ENCODE data around the gene TTC39A.

- TF ChIP-seq CTCF (IDR thresholded peaks at IDR 0.05) (no peak), POLR2AphosphoS5 (IDR thresholded peaks at IDR 0.05) (no peak), EP300 (IDR thresholded peaks at IDR 0.05) (no peak), POLR2A (IDR thresholded peaks at IDR 0.05) (no peak)
Observed at GRCh38 chr1:51266181-51266580, 64.2 kb downstream of the TTC39A start.

Data from gastroesophageal sphincter (tissue), 3 donors.